ENCODE data around the gene TENM4.
"Not testable (repeated sequence)": the region's sequence is repeated elsewhere in the genome, so short reads cannot be mapped to it uniquely, and the experiment has no call there.

The TENM4 gene

GRCh38 chr11:78898266-78898775 is 542.5 kb downstream of the TENM4 start:
- TF ChIP-seq, protein P1, sequence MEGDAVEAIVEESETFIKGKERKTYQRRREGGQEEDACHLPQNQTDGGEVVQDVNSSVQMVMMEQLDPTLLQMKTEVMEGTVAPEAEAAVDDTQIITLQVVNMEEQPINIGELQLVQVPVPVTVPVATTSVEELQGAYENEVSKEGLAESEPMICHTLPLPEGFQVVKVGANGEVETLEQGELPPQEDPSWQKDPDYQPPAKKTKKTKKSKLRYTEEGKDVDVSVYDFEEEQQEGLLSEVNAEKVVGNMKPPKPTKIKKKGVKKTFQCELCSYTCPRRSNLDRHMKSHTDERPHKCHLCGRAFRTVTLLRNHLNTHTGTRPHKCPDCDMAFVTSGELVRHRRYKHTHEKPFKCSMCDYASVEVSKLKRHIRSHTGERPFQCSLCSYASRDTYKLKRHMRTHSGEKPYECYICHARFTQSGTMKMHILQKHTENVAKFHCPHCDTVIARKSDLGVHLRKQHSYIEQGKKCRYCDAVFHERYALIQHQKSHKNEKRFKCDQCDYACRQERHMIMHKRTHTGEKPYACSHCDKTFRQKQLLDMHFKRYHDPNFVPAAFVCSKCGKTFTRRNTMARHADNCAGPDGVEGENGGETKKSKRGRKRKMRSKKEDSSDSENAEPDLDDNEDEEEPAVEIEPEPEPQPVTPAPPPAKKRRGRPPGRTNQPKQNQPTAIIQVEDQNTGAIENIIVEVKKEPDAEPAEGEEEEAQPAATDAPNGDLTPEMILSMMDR (IDR thresholded peaks at IDR 0.05; ENCODE audit: insufficient read depth, low read length, missing control alignments), result no peak
- ChIA-PET CTCF (no interaction called here), POLR2A (no interaction called here)
- no peak for DNase-seq (ENCODE audit: low read depth, low spot score)
- no peak overlapping the region for H3K4me3 ChIP-seq (ENCODE audit: low read depth, low read length)

GRCh38 chr11:78893996-78894395 is 546.8 kb downstream of the TENM4 start:
- no peak overlapping the region for H3K4me3 ChIP-seq (ENCODE audit: low read depth, low read length)
- POLR2A ChIA-PET, result no interaction called here
- no peak for DNase-seq (ENCODE audit: low read depth, low spot score)
- CTCF ChIA-PET, result no interaction called here
- TF ChIP-seq, protein P1 (IDR thresholded peaks at IDR 0.05; ENCODE audit: insufficient read depth, low read length, missing control alignments), result no peak

DNA sequence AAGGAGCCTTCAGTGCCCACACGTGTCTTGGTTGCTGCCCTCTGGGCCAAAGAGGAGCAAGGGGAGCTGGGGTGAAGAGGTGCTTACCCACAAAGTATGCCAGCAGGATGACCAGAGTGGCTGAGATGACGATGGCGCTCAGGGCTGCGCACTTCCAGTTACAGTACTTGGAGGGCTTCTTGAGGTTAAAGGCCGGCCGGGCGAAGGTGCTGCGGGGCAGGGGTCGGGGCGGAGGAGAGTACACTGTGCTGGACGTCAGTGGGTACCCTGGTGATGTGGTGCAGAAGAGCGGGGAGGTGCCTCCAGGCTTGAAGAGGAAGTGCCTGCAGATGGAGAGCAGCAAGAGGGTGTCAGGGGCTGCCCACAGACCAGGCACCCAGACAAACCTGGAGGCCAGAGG is 551.1 kb downstream of the TENM4 start:
- ChIA-PET CTCF (no interaction called here), POLR2A (no interaction called here)
- no peak overlapping the region for H3K4me3 ChIP-seq (ENCODE audit: low read depth, low read length)
- no peak for DNase-seq (ENCODE audit: low read depth, low spot score)
- TF ChIP-seq, protein P1 (IDR thresholded peaks at IDR 0.05; ENCODE audit: insufficient read depth, low read length, missing control alignments), result no peak

GRCh38 chr11:78886616-78887015 is 554.2 kb downstream of the TENM4 start:
- H3K4me3 ChIP-seq (ENCODE audit: low read depth, low read length), result no peak overlapping the region
- TF ChIP-seq, protein P1 (IDR thresholded peaks at IDR 0.05; ENCODE audit: insufficient read depth, low read length, missing control alignments), result no peak
- ChIA-PET POLR2A (no interaction called here), CTCF (interaction anchor here (1.0 to 1.9 kb wide), 4 partner anchors 31 to 241 kb away, joined by 3 to 6 read pairs (median 4); no protein-coding TSS in a partner anchor)
- DNase-seq (ENCODE audit: low read depth, low spot score), result no peak

DNA sequence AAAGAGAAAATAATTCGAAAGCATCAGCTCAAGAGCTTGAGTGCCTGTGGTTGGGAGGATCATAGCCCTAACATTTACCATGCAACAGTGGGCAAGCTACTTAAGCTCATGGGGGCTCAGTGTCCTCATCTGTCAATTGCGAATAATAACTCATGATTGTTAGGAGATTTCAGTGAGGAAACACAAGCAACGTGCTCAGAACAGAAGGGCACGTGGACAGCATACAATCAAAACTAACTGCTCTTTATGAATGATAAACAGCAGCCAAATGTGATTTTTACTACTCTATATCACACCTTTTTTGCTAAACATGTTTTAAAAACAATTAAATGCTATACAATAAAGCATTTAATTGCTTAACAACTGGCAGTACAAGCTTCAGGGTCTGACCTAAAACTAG is 556.1 kb downstream of the TENM4 start:
- ChIA-PET CTCF (interaction anchor here (1.5 kb wide), 1 partner anchor 87 kb away, joined by 5 read pairs; no protein-coding TSS in a partner anchor), POLR2A (no interaction called here)
- no peak for DNase-seq (ENCODE audit: low read depth, low spot score)
- H3K4me3 ChIP-seq (ENCODE audit: low read depth, low read length), result no peak overlapping the region
- TF ChIP-seq, protein P1 (IDR thresholded peaks at IDR 0.05; ENCODE audit: insufficient read depth, low read length, missing control alignments), result no peak

GRCh38 chr11:78883506-78883905 is 557.3 kb downstream of the TENM4 start:
- ChIA-PET CTCF (interaction anchor here (1.1 to 1.5 kb wide), 2 partner anchors 22 to 86 kb away, joined by 3 to 5 read pairs; no protein-coding TSS in a partner anchor), POLR2A (no interaction called here)
- no peak for DNase-seq (ENCODE audit: low read depth, low spot score)
- no peak overlapping the region for H3K4me3 ChIP-seq (ENCODE audit: low read depth, low read length)
- TF ChIP-seq, protein P1 (IDR thresholded peaks at IDR 0.05; ENCODE audit: insufficient read depth, low read length, missing control alignments), result no peak

GRCh38 chr11:78879094-78879980 is 561.5 kb downstream of the TENM4 start:
- DNase-seq (ENCODE audit: low read depth, low spot score); POLR2A ChIA-PET; H3K4me3 ChIP-seq (ENCODE audit: low read depth, low read length); CTCF ChIA-PET: not testable (repeated sequence)
